GM12878 (cell line): ENCODE measurements around the gene DCAF6. TPM values are rescaled to one million over a fixed set of nuclear protein-coding genes. Genes with fewer than 3 reads are reported as not detected.

Source experiments
- ATAC-seq: fragments of 200-7000 bp; cut with Tn5 transposase; 3 replicates; pipeline ENCODE4 v1.9.1; 2020; ENCODE audit warnings: mild to moderate bottlenecking, moderate library complexity
- BruUV-seq: library from RNA; stranded (reverse); fragments of 400-500 nt; replicated peaks from 2 replicates; lab custom pipeline; 2021; lab: Mats Ljungman, UMichigan
- CTCF ChIA-PET: fragments of 300-600 bp; sonication (Branson Sonifier 250); formaldehyde crosslinking; extraction: SDS; loops from one replicate; lab custom pipeline; 2021; ENCODE audit warnings: inconsistent platforms; lab: Yijun Ruan, JAX
- POLR2A ChIA-PET: fragments of 350-600 bp; formaldehyde crosslinking; extraction: SDS; loops from one replicate; lab custom pipeline; 2021; ENCODE audit warnings: inconsistent platforms; lab: Charles Lee
- RAD21 ChIA-PET: fragments of 300-600 bp; sonication (Branson Sonifier 250); formaldehyde crosslinking; loops from one replicate; lab custom pipeline; 2023; ENCODE audit warnings: antibody characterized with exemption; ENCODE audit not compliant: unreplicated experiment; lab: Charles Lee
- SMC1A ChIA-PET: fragments of 300-600 bp; sonication (Branson Sonifier 250); formaldehyde crosslinking; loops from one replicate; lab custom pipeline; 2023; ENCODE audit not compliant: unreplicated experiment, uncharacterized antibody; lab: Charles Lee
- DNase-seq: peaks from one replicate; pipeline ENCODE4 v3.0.0-alpha.2; 2011; ENCODE audit warnings: low read depth, low spot score
- FAIRE-seq: peaks from 3 replicates; lab custom pipeline; 2011; peaks lifted over from hg19 to GRCh38; lab: Jason Lieb, UNC
- H2AFZ ChIP-seq: 2 replicates; pipeline ENCODE4 v1.6.0; 2011; ENCODE audit warnings: low read depth, low read length, control low read depth; ENCODE audit not compliant: control insufficient read depth
- H3K27ac ChIP-seq: 2 replicates; pipeline ENCODE4 v1.5.1; 2011; ENCODE audit warnings: control low read depth; ENCODE audit not compliant: control insufficient read depth, insufficient read depth
- H3K27me3 ChIP-seq, 2 experiments: replicated peaks in 1 of 2; 2 replicates each; pipeline versions ENCODE4 v1.6.0 to v1.6.1; 2011; ENCODE audit warnings: low read length in 1 of 2; ENCODE audit not compliant: control insufficient read depth in 2 of 2, insufficient read depth in 2 of 2
- H3K36me3 ChIP-seq, 2 experiments: 2 replicates each; pipeline ENCODE4 v1.5.1; 2011; ENCODE audit warnings: low read length in 1 of 2; ENCODE audit not compliant: control insufficient read depth in 2 of 2, insufficient read depth in 2 of 2
- H3K4me1 ChIP-seq: 2 replicates; pipeline ENCODE4 v1.6.1; 2011; ENCODE audit warnings: mild to moderate bottlenecking, low read length, moderate library complexity, mixed read lengths; ENCODE audit not compliant: control insufficient read depth, insufficient read depth
- H3K4me2 ChIP-seq: 2 replicates; pipeline ENCODE4 v1.6.0; 2011; ENCODE audit warnings: control low read depth; ENCODE audit not compliant: control insufficient read depth, insufficient read depth
- H3K4me3 ChIP-seq: fragments of 200-600 bp; sonication (generic); 2 replicates; pipeline ENCODE4 v1.5.1; 2016
- H3K79me2 ChIP-seq: 2 replicates; pipeline ENCODE4 v1.6.0; 2011; ENCODE audit warnings: low read length; ENCODE audit not compliant: control insufficient read depth, insufficient read depth
- H3K9ac ChIP-seq: 2 replicates; pipeline ENCODE4 v1.8.0; 2011; ENCODE audit warnings: low read length, control low read depth, mixed read lengths; ENCODE audit not compliant: control insufficient read depth, insufficient read depth
- H3K9me3 ChIP-seq: replicated peaks from 3 replicates; pipeline ENCODE4 v1.5.1; 2011; ENCODE audit warnings: mild to moderate bottlenecking, low read length; ENCODE audit not compliant: control insufficient read depth, insufficient read depth
- H4K20me1 ChIP-seq: 2 replicates; pipeline ENCODE4 v1.6.0; 2011; ENCODE audit not compliant: control insufficient read depth, insufficient read depth
- BCL3 ChIP-seq: IDR thresholded peaks from 2 replicates; pipeline ENCODE4 v1.6.1; 2011; ENCODE audit warnings: borderline replicate concordance, low read depth, mild to moderate bottlenecking, moderate library complexity, low read length; ENCODE audit not compliant: insufficient read depth, poor library complexity, severe bottlenecking
- E2F8 ChIP-seq: fragments of 450-650 bp; IDR thresholded peaks from 2 replicates; pipeline ENCODE4 v1.6.1; 2018; ENCODE audit warnings: mild to moderate bottlenecking, low read depth, moderate library complexity; ENCODE audit not compliant: partially characterized antibody
- MEF2A ChIP-seq: IDR thresholded peaks from 2 replicates; pipeline ENCODE4 v1.6.1; 2011; ENCODE audit warnings: low read depth, mild to moderate bottlenecking, low read length, moderate library complexity; ENCODE audit not compliant: insufficient read depth
- PKNOX1 ChIP-seq: fragments of 450-650 bp; IDR thresholded peaks from 2 replicates; pipeline ENCODE4 v1.6.1; 2016; ENCODE audit warnings: mild to moderate bottlenecking
- POLR2AphosphoS2 ChIP-seq: IDR thresholded peaks from 2 replicates; pipeline ENCODE4 v1.6.1; 2011; ENCODE audit warnings: low read depth, mild to moderate bottlenecking, low read length, improper control_type of control experiment, moderate library complexity
- SMAD1 ChIP-seq: fragments of 450-650 bp; IDR thresholded peaks from 2 replicates; pipeline ENCODE4 v1.6.1; 2018; ENCODE audit warnings: mild to moderate bottlenecking, low read depth; ENCODE audit not compliant: partially characterized antibody
- STAT1 ChIP-seq: fragments of 450-650 bp; conservative IDR thresholded peaks from 2 replicates; pipeline ENCODE4 v1.6.1; 2014; ENCODE audit warnings: antibody characterized with exemption, mild to moderate bottlenecking
- WGBS: methylation state at CpG from one replicate; pipeline ENCODE4 v1.1.6; 2016; ENCODE audit warnings: low lambda C conversion rate; ENCODE audit not compliant: insufficient replicate concordance, insufficient coverage; ENCODE audit errors: missing lambda C conversion rate; 5-methylcytosine and 5-hydroxymethylcytosine counted together
- in situ Hi-C: fragments of 300-500 bp; cut with MboI; formaldehyde crosslinking; loops from 9 replicates; pipeline ENCODE4 v1.14.3; 2018; ENCODE audit warnings: mixed read lengths
- intact Hi-C: fragments of 100-400 bp; cut with micrococcal nuclease; formaldehyde crosslinking; loops from one replicate; pipeline ENCODE4 v1.14.2; 2022; ENCODE audit not compliant: unreplicated experiment
- polyA plus RNA-seq, 11 experiments: library from polyadenylated mRNA; depleted of rRNA in 4 of 11; unstranded in 6 of 11; stranded (reverse) in 5 of 11; fragments of >200 nt; fragmentation: Nextera tagmentation in 4 of 11; fragmentation: Illumina TruSeq in 1 of 11; extraction: Ambion mirVana in 4 of 11; extraction: Trizol in 1 of 11; gene quantifications; 1 replicate in 1 of 11; 2 replicates in 10 of 11; pipeline versions ENCODE4 v1.2.1 to v1.2.3, GENCODE V29; 2011 to 2016; ENCODE audit warnings: inconsistent platforms in 2 of 11, missing spikeins in 2 of 11, low read depth in 1 of 11
- total RNA-seq, 4 experiments: library from RNA; depleted of rRNA in 3 of 4; stranded (reverse); fragments of >200 nt in 3 of 4; fragmentation: Illumina TruSeq in 1 of 4; extraction: Trizol in 1 of 4; gene quantifications; 2 replicates each; pipeline versions ENCODE4 v1.2.1 to v1.2.3, GENCODE V29; 2013 to 2021
- TF ChIP-seq, protein P1 (sequence below): IDR thresholded peaks from 2 replicates; pipeline ENCODE4 v1.6.1; 2011; ENCODE audit warnings: low read depth, low read length, improper control_type of control experiment, borderline replicate concordance
- TF ChIP-seq, protein P2 (sequence below): fragments of 450-650 bp; IDR thresholded peaks from 2 replicates; pipeline ENCODE4 v1.6.1; 2016; ENCODE audit warnings: mild to moderate bottlenecking, moderate library complexity, borderline replicate concordance

The DCAF6 gene
- total and polyA plus RNA-seq, 10 of the 15 experiments (the other 5 are each of a cell fraction or from before 2014, with no cell fraction given): 11.4 to 62.7 (median 33.0) TPM

DNA sequence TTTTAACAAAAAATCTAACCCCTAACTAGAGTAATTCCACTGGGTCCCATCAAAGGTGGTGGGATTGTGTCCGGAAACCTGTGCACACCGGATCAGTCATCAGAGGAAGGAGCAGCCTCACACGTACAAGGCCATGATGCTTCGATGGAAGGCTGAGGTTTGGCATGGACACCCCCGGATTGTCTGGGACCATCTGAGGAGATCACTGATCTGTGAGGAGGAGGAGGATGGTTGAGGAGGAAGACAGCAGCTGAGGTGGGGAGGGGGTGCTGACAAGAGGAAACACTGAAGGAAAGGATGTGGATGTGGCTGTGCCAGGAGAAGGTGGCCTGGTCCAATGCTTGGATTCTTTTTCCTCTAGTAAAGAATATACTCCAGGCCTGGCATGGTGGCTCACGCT lies 159.0 kb downstream of the DCAF6 start (continued):
- no peak for TF ChIP-seq E2F8
- TF ChIP-seq, protein P1, sequence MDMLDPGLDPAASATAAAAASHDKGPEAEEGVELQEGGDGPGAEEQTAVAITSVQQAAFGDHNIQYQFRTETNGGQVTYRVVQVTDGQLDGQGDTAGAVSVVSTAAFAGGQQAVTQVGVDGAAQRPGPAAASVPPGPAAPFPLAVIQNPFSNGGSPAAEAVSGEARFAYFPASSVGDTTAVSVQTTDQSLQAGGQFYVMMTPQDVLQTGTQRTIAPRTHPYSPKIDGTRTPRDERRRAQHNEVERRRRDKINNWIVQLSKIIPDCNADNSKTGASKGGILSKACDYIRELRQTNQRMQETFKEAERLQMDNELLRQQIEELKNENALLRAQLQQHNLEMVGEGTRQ: no peak
- no peak for TF ChIP-seq MEF2A
- TF ChIP-seq, all 136 proteins: peak for 0

GRCh38 chr1:168096296-168097165 lies 160.0 kb downstream of the DCAF6 start:
- Histone ChIP-seq H3K27ac (no peak overlapping the region), H3K36me3 (no peaks in the 10 kb centered on the region), H3K27me3 (no peaks in the 10 kb centered on the region; a peak in 1 of 4 replicates), H3K4me1 (no peaks in the 10 kb centered on the region), H3K4me3 (no peak overlapping the region), H4K20me1 (no peaks in the 10 kb centered on the region), H3K9me3 (no peaks in the 10 kb centered on the region), H3K79me2 (no peaks in the 10 kb centered on the region), H2AFZ (no peak overlapping the region), H3K9ac (no peak overlapping the region), H3K4me2 (no peak overlapping the region)
- intact Hi-C loops: no loop called here
- ChIA-PET POLR2A (no interaction called here), SMC1A (no interaction called here), RAD21 (no interaction called here), CTCF (interaction anchor here (1.4 kb wide), 1 partner anchor 14 kb away, joined by 3 read pairs; no protein-coding TSS in a partner anchor)
- WGBS: 55% methylated on average over 27 of the region's 27 CpGs
- BruUV-seq: no TSS peak
- ATAC-seq: no peak
- in situ Hi-C loops: no loop called here
- no peak for DNase-seq
- FAIRE-seq: no peak
- TF ChIP-seq BCL3 (no peak), POLR2AphosphoS2 (no peak), STAT1 (no peak), SMAD1 (no peak), PKNOX1 (no peak)
- TF ChIP-seq, protein P2, sequence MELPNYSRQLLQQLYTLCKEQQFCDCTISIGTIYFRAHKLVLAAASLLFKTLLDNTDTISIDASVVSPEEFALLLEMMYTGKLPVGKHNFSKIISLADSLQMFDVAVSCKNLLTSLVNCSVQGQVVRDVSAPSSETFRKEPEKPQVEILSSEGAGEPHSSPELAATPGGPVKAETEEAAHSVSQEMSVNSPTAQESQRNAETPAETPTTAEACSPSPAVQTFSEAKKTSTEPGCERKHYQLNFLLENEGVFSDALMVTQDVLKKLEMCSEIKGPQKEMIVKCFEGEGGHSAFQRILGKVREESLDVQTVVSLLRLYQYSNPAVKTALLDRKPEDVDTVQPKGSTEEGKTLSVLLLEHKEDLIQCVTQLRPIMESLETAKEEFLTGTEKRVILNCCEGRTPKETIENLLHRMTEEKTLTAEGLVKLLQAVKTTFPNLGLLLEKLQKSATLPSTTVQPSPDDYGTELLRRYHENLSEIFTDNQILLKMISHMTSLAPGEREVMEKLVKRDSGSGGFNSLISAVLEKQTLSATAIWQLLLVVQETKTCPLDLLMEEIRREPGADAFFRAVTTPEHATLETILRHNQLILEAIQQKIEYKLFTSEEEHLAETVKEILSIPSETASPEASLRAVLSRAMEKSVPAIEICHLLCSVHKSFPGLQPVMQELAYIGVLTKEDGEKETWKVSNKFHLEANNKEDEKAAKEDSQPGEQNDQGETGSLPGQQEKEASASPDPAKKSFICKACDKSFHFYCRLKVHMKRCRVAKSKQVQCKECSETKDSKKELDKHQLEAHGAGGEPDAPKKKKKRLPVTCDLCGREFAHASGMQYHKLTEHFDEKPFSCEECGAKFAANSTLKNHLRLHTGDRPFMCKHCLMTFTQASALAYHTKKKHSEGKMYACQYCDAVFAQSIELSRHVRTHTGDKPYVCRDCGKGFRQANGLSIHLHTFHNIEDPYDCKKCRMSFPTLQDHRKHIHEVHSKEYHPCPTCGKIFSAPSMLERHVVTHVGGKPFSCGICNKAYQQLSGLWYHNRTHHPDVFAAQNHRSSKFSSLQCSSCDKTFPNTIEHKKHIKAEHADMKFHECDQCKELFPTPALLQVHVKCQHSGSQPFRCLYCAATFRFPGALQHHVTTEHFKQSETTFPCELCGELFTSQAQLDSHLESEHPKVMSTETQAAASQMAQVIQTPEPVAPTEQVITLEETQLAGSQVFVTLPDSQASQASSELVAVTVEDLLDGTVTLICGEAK: no peak
